ENCODE measurements around the gene SENP1.

DNA sequence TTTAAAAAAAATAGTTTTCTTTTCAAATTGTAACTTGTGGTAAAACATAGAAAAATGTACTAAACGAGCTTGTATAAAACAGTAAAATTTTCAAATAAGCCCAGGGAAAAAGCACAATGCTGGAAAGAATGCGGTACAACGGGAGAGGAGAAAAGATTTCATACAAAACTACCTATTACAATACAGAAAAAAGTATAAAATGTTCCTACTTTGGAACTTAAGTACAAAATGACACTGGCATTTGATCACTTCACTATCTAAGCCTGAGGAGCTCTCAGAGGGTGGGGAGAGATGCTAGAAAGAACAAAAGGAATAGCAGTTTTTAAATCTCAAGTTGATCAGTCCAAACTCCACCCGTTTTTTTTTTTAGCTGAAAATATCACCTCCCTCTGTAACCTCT is 62.1 kb downstream of the SENP1 start:
- TF ChIP-seq CTCF (IDR thresholded peaks at IDR 0.05; ENCODE audit: insufficient read depth, low read length, poor library complexity, severe bottlenecking) (no peak), EZH2phosphoT487 (conservative IDR thresholded peaks at IDR 0.05; ENCODE audit: low read length) (no peak)

Data from SU-DHL-6 (cell line).